HepG2 (cell line): Measurements from ENCODE around the gene ANKRD55. TPM values are rescaled to one million over a fixed set of nuclear protein-coding genes. Genes with fewer than 3 reads are reported as not detected.

ENCODE experiments used
- ATAC-seq: fragments of 200-7000 bp; cut with Tn5 transposase; 3 replicates; pipeline ENCODE4 v1.9.1; 2020; ENCODE audit warnings: mild to moderate bottlenecking, moderate library complexity
- BruUV-seq: library from RNA; stranded (reverse); fragments of 400-500 nt; replicated peaks from 2 replicates; lab custom pipeline; 2021; lab: Mats Ljungman, UMichigan
- CTCF ChIA-PET: fragments of 300-600 bp; formaldehyde crosslinking; extraction: SDS; loops from one replicate; lab custom pipeline; 2021; ENCODE audit warnings: low total read pairs, inconsistent platforms, low intra/inter-chr PET ratio; lab: Yijun Ruan, JAX
- POLR2A ChIA-PET: fragments of 350-600 bp; sonication (Branson Sonifier 250); formaldehyde crosslinking; loops from one replicate; lab custom pipeline; 2020; ENCODE audit warnings: antibody characterized with exemption, inconsistent platforms; lab: Yijun Ruan, JAX
- DNase-seq: peaks from one replicate; pipeline ENCODE4 v3.0.0-alpha.2; 2015; ENCODE audit warnings: low spot score
- FAIRE-seq: peaks from 3 replicates; lab custom pipeline; 2011; peaks lifted over from hg19 to GRCh38; lab: Jason Lieb, UNC
- H2AFZ ChIP-seq: one replicate; pipeline ENCODE4 v1.6.1; 2011; ENCODE audit warnings: low read length, inconsistent platforms
- H3K27ac ChIP-seq: fragments of 300-600 bp; 3 replicates; pipeline ENCODE4 v1.8.0; 2011; ENCODE audit warnings: mixed run types, mild to moderate bottlenecking, mixed read lengths, low read length, inconsistent platforms; ENCODE audit not compliant: insufficient read depth; ENCODE audit errors: extremely low read length
- H3K27me3 ChIP-seq, 2 experiments: fragments of 200-600 bp in 1 of 2; 2 replicates in 1 of 2; 3 replicates in 1 of 2; pipeline versions ENCODE4 v1.6.0 to v1.8.0; 2011; ENCODE audit warnings: low read length in 2 of 2, mild to moderate bottlenecking in 2 of 2, moderate library complexity in 2 of 2, inconsistent platforms in 1 of 2; ENCODE audit not compliant: insufficient read depth in 2 of 2, control insufficient read depth in 1 of 2
- H3K36me3 ChIP-seq, 2 experiments: fragments of 200-600 bp in 1 of 2; replicated peaks in 1 of 2; 2 replicates in 1 of 2; 3 replicates in 1 of 2; pipeline versions ENCODE4 v1.5.1 to v1.8.0; 2011; ENCODE audit warnings: low read length in 2 of 2, inconsistent platforms in 1 of 2; ENCODE audit not compliant: insufficient read depth in 2 of 2, control insufficient read depth in 1 of 2
- H3K4me1 ChIP-seq: 2 replicates; pipeline ENCODE4 v1.5.1; 2012; ENCODE audit warnings: low read length, inconsistent platforms; ENCODE audit not compliant: insufficient read depth
- H3K4me2 ChIP-seq: 2 replicates; pipeline ENCODE4 v1.6.0; 2011; ENCODE audit warnings: low read depth, low read length, inconsistent platforms
- H3K4me3 ChIP-seq, 3 experiments: fragments of 200-600 bp in 1 of 3; sonication (generic), shearing (Covaris generic) in 1 of 3; replicated peaks in 1 of 3; 2 replicates each; pipeline ENCODE4 v1.5.1; 2011 to 2016; ENCODE audit warnings: low read length in 3 of 3, inconsistent platforms in 2 of 3, low read depth in 2 of 3, mild to moderate bottlenecking in 2 of 3, control low read depth in 1 of 3, mixed read lengths in 1 of 3; ENCODE audit not compliant: insufficient read depth in 1 of 3
- H3K79me2 ChIP-seq: one replicate; pipeline ENCODE4 v1.6.1; 2011; ENCODE audit warnings: low read length, inconsistent platforms; ENCODE audit not compliant: insufficient read depth
- H3K9ac ChIP-seq: 2 replicates; pipeline ENCODE4 v1.6.0; 2011; ENCODE audit warnings: mild to moderate bottlenecking, low read depth, low read length, inconsistent platforms; ENCODE audit not compliant: insufficient read depth
- H3K9me3 ChIP-seq: 2 replicates; pipeline ENCODE4 v1.5.1; 2012; ENCODE audit warnings: mild to moderate bottlenecking, low read length
- H4K20me1 ChIP-seq: 2 replicates; pipeline ENCODE4 v1.6.0; 2011; ENCODE audit warnings: inconsistent platforms, mild to moderate bottlenecking, low read length, moderate library complexity; ENCODE audit not compliant: insufficient read depth
- PITX1 ChIP-seq: sonication (generic); formaldehyde crosslinking; IDR thresholded peaks from 2 replicates; pipeline ENCODE4 v1.5.1; 2020; ENCODE audit warnings: mild to moderate bottlenecking, missing genetic modification reagents
- RFXAP ChIP-seq: sonication (generic); formaldehyde crosslinking; IDR thresholded peaks from 2 replicates; pipeline ENCODE4 v1.4.0; 2020; ENCODE audit warnings: missing genetic modification reagents, borderline replicate concordance
- TSC22D2 ChIP-seq: sonication (generic); formaldehyde crosslinking; IDR thresholded peaks from 2 replicates; pipeline ENCODE4 v1.5.1; 2020; ENCODE audit warnings: missing genetic modification reagents, mild to moderate bottlenecking, borderline replicate concordance
- ZBTB7A ChIP-seq: sonication (generic); formaldehyde crosslinking; IDR thresholded peaks from 2 replicates; pipeline ENCODE4 v1.8.0; 2022; ENCODE audit warnings: mild to moderate bottlenecking, missing genetic modification reagents
- ZFP37 ChIP-seq: sonication (generic); formaldehyde crosslinking; IDR thresholded peaks from 2 replicates; pipeline ENCODE4 v1.4.0; 2020; ENCODE audit warnings: missing genetic modification reagents, borderline replicate concordance
- ZNF672 ChIP-seq: sonication (generic); formaldehyde crosslinking; IDR thresholded peaks from 2 replicates; pipeline ENCODE4 v1.8.1; 2022; ENCODE audit warnings: missing genetic modification reagents
- ZNF816 ChIP-seq: sonication (generic); formaldehyde crosslinking; IDR thresholded peaks from 2 replicates; pipeline ENCODE4 v1.8.0; 2022; ENCODE audit warnings: missing genetic modification reagents, mild to moderate bottlenecking, borderline replicate concordance
- WGBS: methylation state at CpG from one replicate; pipeline ENCODE4 v1.1.6; 2017; ENCODE audit warnings: low lambda C conversion rate; 5-methylcytosine and 5-hydroxymethylcytosine counted together
- in situ Hi-C: cut with HindIII; loops from 2 replicates; pipeline ENCODE4 v1.10.0; 2017; ENCODE audit warnings: low pct_unique_long_range_greater_than_20kb; ENCODE audit not compliant: extremely low pct_ligation_motif_present
- intact Hi-C: fragments of 100-400 bp; cut with micrococcal nuclease; formaldehyde crosslinking; loops from one replicate; pipeline ENCODE4 v1.10.0; 2022; ENCODE audit not compliant: unreplicated experiment
- polyA plus RNA-seq, 8 experiments: library from polyadenylated mRNA; depleted of rRNA in 3 of 8; stranded (reverse) in 7 of 8; unstranded in 1 of 8; fragments of >200 nt; fragmentation: Illumina TruSeq in 4 of 8; extraction: Trizol in 4 of 8; gene quantifications; 2 replicates each; pipeline versions ENCODE4 v1.2.1 to v1.2.3, GENCODE V29; 2011 to 2016; ENCODE audit warnings: low read depth in 4 of 8, missing spikeins in 1 of 8, mixed read lengths in 1 of 8; ENCODE audit not compliant: insufficient read depth in 1 of 8
- total RNA-seq, 5 experiments: library from RNA; depleted of rRNA; stranded (reverse); fragments of >200 nt; fragmentation: Illumina TruSeq; extraction: Trizol; gene quantifications; 2 replicates each; pipeline ENCODE4 v1.2.3, GENCODE V29; 2016; ENCODE audit warnings: low read depth in 1 of 5
- TF ChIP-seq, protein P1 (sequence below): sonication (generic); formaldehyde crosslinking; IDR thresholded peaks from 2 replicates; pipeline ENCODE4 v1.5.1; 2020; ENCODE audit warnings: missing genetic modification reagents, mild to moderate bottlenecking, borderline replicate concordance
- TF ChIP-seq, protein P2 (sequence below): sonication (generic); formaldehyde crosslinking; IDR thresholded peaks from 2 replicates; pipeline ENCODE4 v1.8.0; 2022; ENCODE audit warnings: missing genetic modification reagents, low read depth, mild to moderate bottlenecking, borderline replicate concordance
- TF ChIP-seq, protein P3 (sequence below): sonication (generic); formaldehyde crosslinking; IDR thresholded peaks from 2 replicates; pipeline ENCODE4 v1.4.0; 2020; ENCODE audit warnings: mild to moderate bottlenecking, missing genetic modification reagents
- TF ChIP-seq, protein P4 (sequence below): sonication (generic); formaldehyde crosslinking; IDR thresholded peaks from 2 replicates; pipeline ENCODE4 v1.4.0; 2020; ENCODE audit warnings: missing genetic modification reagents
- TF ChIP-seq, protein P5 (sequence below): sonication (generic); formaldehyde crosslinking; IDR thresholded peaks from 2 replicates; pipeline ENCODE4 v1.5.0; 2020; ENCODE audit warnings: missing genetic modification reagents

Gene ANKRD55
- total and polyA plus RNA-seq, 2 of the 13 experiments (the other 11 are each of a cell fraction or from before 2014, with no cell fraction given), result 0.11 to 0.28 TPM

DNA sequence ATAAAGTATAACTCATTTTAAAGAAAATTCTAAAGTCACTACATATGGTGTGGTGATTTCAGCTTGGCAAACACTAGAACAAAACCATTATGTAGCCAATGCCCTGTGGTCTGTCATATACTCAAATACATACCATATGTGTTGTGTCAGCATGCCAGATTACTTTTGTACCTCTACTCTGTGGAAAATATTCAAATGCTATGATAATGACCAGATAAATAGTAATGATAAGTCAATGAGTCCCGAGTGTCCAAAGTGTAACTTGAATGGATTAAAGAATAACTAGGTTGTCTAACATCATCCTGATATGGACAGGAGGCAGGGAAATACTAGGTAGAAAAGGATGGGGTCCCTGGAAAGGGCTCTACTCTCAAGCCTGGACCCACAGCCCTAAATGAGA lies 180.4 kb downstream of the ANKRD55 start:
- Histone ChIP-seq H3K9me3 (peaks cover 13% of the 10 kb centered on the region), H2AFZ (no peak overlapping the region), H3K4me2 (no peak overlapping the region), H3K4me3 (no peak overlapping the region), H3K79me2 (no peaks in the 10 kb centered on the region), H3K9ac (no peak overlapping the region), H3K27me3 (no peaks in the 10 kb centered on the region), H4K20me1 (no peaks in the 10 kb centered on the region), H3K4me1 (peaks cover 67% of the 10 kb centered on the region), H3K27ac (no peak overlapping the region), H3K36me3 (no peaks in the 10 kb centered on the region)
- DNase-seq (peak; percentile 49), ATAC-seq (peak; percentile 42), FAIRE-seq (no peak)
- POLR2A ChIA-PET, result no interaction called here
- no peak for TF ChIP-seq PITX1 (CRISPR knock-in tag)
- no peak for TF ChIP-seq TSC22D2 (CRISPR knock-in tag)
- in situ Hi-C loops, result no loop called here
- intact Hi-C loops, result no loop called here
- 17% methylated on average over 1 of the region's 1 CpG for WGBS
- no TSS peak for BruUV-seq
- CTCF ChIA-PET, result no interaction called here

DNA sequence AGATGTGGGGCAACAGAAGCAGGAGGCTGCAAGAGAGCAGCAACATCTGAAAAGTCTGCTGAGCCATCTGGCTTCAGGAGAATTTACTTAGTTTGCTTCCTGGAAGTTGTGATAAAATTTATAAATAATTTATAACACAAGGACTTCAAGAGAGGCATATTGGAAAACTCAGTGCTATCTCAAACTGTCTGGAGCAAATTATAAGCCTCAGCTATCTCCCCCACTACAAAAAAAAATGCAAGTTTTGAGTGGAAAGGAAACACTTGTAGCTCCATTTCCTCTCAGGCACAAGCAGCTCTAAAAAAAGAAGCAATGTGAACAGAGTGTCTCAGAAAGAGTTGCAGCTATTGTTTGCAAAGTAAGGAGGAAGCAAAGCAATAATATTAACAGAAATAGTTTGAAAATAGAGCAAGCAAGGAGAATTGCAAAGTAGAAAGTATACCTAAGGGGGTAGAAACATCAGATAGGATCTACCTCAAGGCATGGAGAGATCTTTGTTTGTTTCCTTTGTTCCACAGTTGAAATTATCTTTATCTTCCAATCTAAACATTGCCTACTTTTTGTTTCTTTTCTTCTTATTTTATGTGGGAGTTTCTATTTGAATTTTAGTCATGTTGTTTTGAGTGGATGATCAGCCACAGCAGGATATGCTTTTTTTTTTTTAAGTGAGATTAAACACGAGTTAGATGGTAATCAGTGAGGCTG lies 182.4 kb downstream of the ANKRD55 start:
- intact Hi-C loops (no loop called here), in situ Hi-C loops (no loop called here)
- H3K9me3 ChIP-seq, result peaks cover 13% of the 10 kb centered on the region
- H4K20me1 ChIP-seq, result no peaks in the 10 kb centered on the region
- no peak for ATAC-seq
- H3K79me2 ChIP-seq, result no peaks in the 10 kb centered on the region
- no peak overlapping the region for H3K4me2 ChIP-seq
- WGBS, result 30% methylated on average over 1 of the region's 1 CpG
- ChIA-PET POLR2A (interaction anchor here (0.6 kb wide), 1 partner anchor 25 kb away, joined by 3 read pairs; no protein-coding TSS in a partner anchor), CTCF (no interaction called here)
- DNase-seq, result no peak
- TF ChIP-seq ZBTB7A, result no peak
- TF ChIP-seq, protein P1, sequence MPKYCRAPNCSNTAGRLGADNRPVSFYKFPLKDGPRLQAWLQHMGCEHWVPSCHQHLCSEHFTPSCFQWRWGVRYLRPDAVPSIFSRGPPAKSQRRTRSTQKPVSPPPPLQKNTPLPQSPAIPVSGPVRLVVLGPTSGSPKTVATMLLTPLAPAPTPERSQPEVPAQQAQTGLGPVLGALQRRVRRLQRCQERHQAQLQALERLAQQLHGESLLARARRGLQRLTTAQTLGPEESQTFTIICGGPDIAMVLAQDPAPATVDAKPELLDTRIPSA (CRISPR knock-in tag), result no peak
- TF ChIP-seq, protein P2, sequence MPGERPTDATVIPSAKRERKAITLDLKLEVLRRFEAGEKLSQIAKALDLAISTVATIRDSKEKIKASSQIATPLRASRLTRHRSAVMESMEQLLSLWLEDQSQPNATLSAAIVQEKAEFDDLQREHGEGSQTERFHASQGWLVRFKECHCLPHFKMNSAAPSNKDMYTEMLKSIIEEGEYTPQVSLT (CRISPR knock-in tag), result no peak
- TF ChIP-seq RFXAP (CRISPR knock-in tag), result no peak
- TF ChIP-seq, protein P3, sequence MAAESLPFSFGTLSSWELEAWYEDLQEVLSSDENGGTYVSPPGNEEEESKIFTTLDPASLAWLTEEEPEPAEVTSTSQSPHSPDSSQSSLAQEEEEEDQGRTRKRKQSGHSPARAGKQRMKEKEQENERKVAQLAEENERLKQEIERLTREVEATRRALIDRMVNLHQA (CRISPR knock-in tag), result no peak
- TF ChIP-seq ZNF816 (CRISPR knock-in tag), result no peak
- TF ChIP-seq ZFP37 (CRISPR knock-in tag), result no peak
- TF ChIP-seq, protein P4, sequence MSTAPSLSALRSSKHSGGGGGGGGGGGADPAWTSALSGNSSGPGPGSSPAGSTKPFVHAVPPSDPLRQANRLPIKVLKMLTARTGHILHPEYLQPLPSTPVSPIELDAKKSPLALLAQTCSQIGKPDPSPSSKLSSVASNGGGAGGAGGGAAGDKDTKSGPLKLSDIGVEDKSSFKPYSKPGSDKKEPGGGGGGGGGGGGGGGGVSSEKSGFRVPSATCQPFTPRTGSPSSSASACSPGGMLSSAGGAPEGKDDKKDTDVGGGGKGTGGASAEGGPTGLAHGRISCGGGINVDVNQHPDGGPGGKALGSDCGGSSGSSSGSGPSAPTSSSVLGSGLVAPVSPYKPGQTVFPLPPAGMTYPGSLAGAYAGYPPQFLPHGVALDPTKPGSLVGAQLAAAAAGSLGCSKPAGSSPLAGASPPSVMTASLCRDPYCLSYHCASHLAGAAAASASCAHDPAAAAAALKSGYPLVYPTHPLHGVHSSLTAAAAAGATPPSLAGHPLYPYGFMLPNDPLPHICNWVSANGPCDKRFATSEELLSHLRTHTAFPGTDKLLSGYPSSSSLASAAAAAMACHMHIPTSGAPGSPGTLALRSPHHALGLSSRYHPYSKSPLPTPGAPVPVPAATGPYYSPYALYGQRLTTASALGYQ (CRISPR knock-in tag), result no peak
- TF ChIP-seq, protein P5, sequence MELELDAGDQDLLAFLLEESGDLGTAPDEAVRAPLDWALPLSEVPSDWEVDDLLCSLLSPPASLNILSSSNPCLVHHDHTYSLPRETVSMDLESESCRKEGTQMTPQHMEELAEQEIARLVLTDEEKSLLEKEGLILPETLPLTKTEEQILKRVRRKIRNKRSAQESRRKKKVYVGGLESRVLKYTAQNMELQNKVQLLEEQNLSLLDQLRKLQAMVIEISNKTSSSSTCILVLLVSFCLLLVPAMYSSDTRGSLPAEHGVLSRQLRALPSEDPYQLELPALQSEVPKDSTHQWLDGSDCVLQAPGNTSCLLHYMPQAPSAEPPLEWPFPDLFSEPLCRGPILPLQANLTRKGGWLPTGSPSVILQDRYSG (CRISPR knock-in tag), result no peak
- TF ChIP-seq ZNF672, result no peak
- H3K9ac ChIP-seq, result no peak overlapping the region
- FAIRE-seq, result no peak
- peaks cover 56% of the 10 kb centered on the region for H3K4me1 ChIP-seq
- peak overlapping the region; percentile 85 for H2AFZ ChIP-seq
- H3K27me3 ChIP-seq, result no peaks in the 10 kb centered on the region
- BruUV-seq, result no TSS peak
- H3K4me3 ChIP-seq, result no peak overlapping the region
- H3K36me3 ChIP-seq, result no peaks in the 10 kb centered on the region
- no peak overlapping the region for H3K27ac ChIP-seq
